AG10803 (cell line): ENCODE measurements around the gene EXOSC6.

ENCODE experiments used
- DNase-seq: peaks from one replicate; pipeline ENCODE4 v3.0.0; 2010; ENCODE audit warnings: low read depth
- H3K4me3 ChIP-seq: 2 replicates; pipeline ENCODE4 v1.5.1; 2011; ENCODE audit warnings: mild to moderate bottlenecking, low read length, control low read depth
- TF ChIP-seq, protein P1 (sequence below): conservative IDR thresholded peaks from 2 replicates; pipeline ENCODE4 v1.5.1; 2011; ENCODE audit warnings: mild to moderate bottlenecking, low read length, control low read depth, inconsistent platforms

EXOSC6 gene

GRCh38 chr16:70258946-70259345 is 7.2 kb upstream of the EXOSC6 start:
- no peak overlapping the region for H3K4me3 ChIP-seq
- no peak for DNase-seq
- TF ChIP-seq, protein P1, sequence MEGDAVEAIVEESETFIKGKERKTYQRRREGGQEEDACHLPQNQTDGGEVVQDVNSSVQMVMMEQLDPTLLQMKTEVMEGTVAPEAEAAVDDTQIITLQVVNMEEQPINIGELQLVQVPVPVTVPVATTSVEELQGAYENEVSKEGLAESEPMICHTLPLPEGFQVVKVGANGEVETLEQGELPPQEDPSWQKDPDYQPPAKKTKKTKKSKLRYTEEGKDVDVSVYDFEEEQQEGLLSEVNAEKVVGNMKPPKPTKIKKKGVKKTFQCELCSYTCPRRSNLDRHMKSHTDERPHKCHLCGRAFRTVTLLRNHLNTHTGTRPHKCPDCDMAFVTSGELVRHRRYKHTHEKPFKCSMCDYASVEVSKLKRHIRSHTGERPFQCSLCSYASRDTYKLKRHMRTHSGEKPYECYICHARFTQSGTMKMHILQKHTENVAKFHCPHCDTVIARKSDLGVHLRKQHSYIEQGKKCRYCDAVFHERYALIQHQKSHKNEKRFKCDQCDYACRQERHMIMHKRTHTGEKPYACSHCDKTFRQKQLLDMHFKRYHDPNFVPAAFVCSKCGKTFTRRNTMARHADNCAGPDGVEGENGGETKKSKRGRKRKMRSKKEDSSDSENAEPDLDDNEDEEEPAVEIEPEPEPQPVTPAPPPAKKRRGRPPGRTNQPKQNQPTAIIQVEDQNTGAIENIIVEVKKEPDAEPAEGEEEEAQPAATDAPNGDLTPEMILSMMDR: no peak

DNA sequence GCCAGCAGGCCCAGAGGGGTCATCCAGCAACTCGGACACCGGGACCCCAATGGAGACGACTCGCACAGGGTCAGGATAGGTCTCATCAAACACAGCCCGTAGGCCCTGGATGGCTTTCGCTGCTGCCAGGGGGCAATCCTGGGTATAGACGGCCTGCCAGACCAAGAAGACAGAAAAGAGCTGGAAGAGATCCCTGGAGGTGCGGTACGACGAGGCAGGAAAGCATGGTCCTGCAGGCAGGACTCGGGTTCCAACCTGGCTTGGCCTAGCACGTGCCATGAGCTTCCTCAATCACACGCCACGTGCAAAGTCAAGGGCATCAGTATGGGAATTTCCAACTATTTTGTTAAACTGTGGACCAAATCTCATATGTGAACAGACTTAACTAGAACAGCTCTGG is 6.3 kb upstream of the EXOSC6 start:
- DNase-seq: no peak

DNA sequence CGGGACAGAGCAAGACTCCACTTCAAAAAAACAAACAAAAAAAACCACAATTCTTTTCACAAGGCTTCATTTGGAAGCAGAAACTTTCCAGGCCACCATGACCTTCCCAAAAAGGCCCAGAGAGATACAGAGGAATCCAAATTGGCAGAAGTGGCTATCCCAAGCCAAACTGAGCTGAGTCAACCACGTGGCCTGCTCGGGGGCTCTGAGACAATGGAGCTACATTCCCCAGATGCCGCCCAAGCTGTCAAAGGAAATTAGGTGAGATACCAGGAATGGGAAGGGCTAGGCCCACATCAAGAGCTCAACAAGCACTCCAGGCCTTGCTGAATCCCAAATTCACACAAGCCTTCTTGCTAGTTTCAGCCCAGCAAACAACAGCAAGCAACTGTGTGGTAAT is 5.7 kb upstream of the EXOSC6 start:
- H3K4me3 ChIP-seq: no peak overlapping the region
- TF ChIP-seq, protein P1: no peak
- DNase-seq: peak; percentile 33

More for the DNA sequence above, 6.3 kb upstream of the EXOSC6 start:
- TF ChIP-seq, protein P1: no peak
- no peak overlapping the region for H3K4me3 ChIP-seq

DNA sequence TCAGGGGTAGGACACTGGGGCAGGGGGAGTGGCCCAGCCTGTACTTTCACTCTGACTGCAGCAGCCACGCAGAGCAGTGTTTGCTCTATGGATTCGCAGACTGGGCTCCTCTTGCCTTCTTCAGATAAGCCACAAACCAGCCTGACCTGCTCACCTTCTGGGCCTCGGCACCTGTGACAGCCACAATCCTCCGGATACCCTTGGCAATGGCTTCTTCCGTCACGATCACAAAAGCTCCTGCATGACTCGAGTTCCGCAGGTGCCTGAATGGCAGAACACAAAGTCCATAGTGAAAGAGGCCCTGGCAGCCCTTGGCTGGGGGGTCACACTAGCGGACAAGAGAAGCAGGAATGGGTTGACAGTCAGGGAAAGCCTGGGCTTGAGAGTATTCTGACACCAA is 3.8 kb upstream of the EXOSC6 start:
- DNase-seq: no peak
- TF ChIP-seq, protein P1: no peak
- no peak overlapping the region for H3K4me3 ChIP-seq

DNA sequence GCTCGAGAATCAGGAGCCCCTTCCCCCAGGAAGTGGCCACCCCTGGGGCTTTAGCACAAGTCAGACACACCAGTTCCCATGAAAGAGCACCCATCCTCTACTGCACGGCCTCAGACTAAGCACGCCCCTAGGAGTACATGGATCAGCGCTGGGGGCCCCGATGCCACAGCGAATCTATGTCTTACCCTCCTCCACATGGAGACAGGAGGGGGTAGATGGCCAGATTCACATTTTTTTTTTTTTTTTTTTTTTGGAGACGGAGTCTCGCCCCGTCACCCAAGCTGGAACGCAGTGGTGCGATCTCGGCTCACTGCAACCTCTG is 3.2 kb upstream of the EXOSC6 start:
- TF ChIP-seq, protein P1: no peak
- H3K4me3 ChIP-seq: no peak overlapping the region
- DNase-seq: no peak

- no peak overlapping the region for H3K4me3 ChIP-seq
- no peak for DNase-seq
- TF ChIP-seq, protein P1: no peak
These were observed 2.6 kb upstream of the EXOSC6 start for GRCh38 chr16:70254180-70254964.

GRCh38 chr16:70253291-70254106 is 1.8 kb upstream of the EXOSC6 start:
- TF ChIP-seq, protein P1: peak; percentile 52
- no peak overlapping the region for H3K4me3 ChIP-seq
- DNase-seq: peak; percentile 40
